HTR-8/SVneo (cell line): Measurements from ENCODE around the gene TBX3.

Source experiments
- DNase-seq: peaks from one replicate; pipeline ENCODE4 v3.0.0; 2011; ENCODE audit warnings: low spot score, mixed read lengths; ENCODE audit not compliant: insufficient read length
- FAIRE-seq: peaks from 2 replicates; lab custom pipeline; 2011; peaks lifted over from hg19 to GRCh38; lab: Jason Lieb, UNC

Gene TBX3

GRCh38 chr12:114697243-114697716, 13.3 kb upstream of the TBX3 start:
- no peak for DNase-seq
- FAIRE-seq, result no peak

GRCh38 chr12:114696443-114697242, 12.7 kb upstream of the TBX3 start:
- FAIRE-seq, result no peak
- DNase-seq, result no peak

GRCh38 chr12:114695305-114695592, 11.3 kb upstream of the TBX3 start:
- DNase-seq (no peak), FAIRE-seq (no peak)

- no peak for DNase-seq
- no peak for FAIRE-seq
Measured at GRCh38 chr12:114694436-114695304, 10.7 kb upstream of the TBX3 start.

GRCh38 chr12:114693532-114693931, 9.6 kb upstream of the TBX3 start:
- no peak for FAIRE-seq
- DNase-seq, result no peak

- DNase-seq (no peak), FAIRE-seq (no peak)
Measured at GRCh38 chr12:114693059-114693531, 9.1 kb upstream of the TBX3 start.

- no peak for FAIRE-seq
- no peak for DNase-seq
Measured at GRCh38 chr12:114692186-114693058, 8.4 kb upstream of the TBX3 start.

- DNase-seq, result no peak
- no peak for FAIRE-seq
Measured at GRCh38 chr12:114691763-114692185, 7.8 kb upstream of the TBX3 start.

- FAIRE-seq (no peak), DNase-seq (no peak)
Measured at GRCh38 chr12:114691196-114691595, 7.2 kb upstream of the TBX3 start.

GRCh38 chr12:114690267-114691135, 6.5 kb upstream of the TBX3 start:
- no peak for FAIRE-seq
- DNase-seq, result no peak

GRCh38 chr12:114689075-114689994, 5.4 kb upstream of the TBX3 start:
- FAIRE-seq, result no peak

GRCh38 chr12:114688256-114688845, 4.4 kb upstream of the TBX3 start:
- no peak for DNase-seq
- no peak for FAIRE-seq

More at GRCh38 chr12:114689075-114689994, 5.4 kb upstream of the TBX3 start:
- no peak for DNase-seq

GRCh38 chr12:114687802-114688201, 3.8 kb upstream of the TBX3 start:
- FAIRE-seq (no peak), DNase-seq (no peak)

- no peak for FAIRE-seq
Measured at GRCh38 chr12:114686773-114687500, 3.0 kb upstream of the TBX3 start.

GRCh38 chr12:114686426-114686772, 2.4 kb upstream of the TBX3 start:
- FAIRE-seq (no peak), DNase-seq (no peak)

More at GRCh38 chr12:114686773-114687500, 3.0 kb upstream of the TBX3 start:
- DNase-seq, result no peak

- FAIRE-seq (no peak), DNase-seq (no peak)
Measured at GRCh38 chr12:114685869-114686268, 1.9 kb upstream of the TBX3 start.

- FAIRE-seq, result no peak
Measured at GRCh38 chr12:114685320-114685781, 1.4 kb upstream of the TBX3 start.

More at GRCh38 chr12:114685320-114685781, 1.4 kb upstream of the TBX3 start:
- no peak for DNase-seq
